GM18909 (cell line): ENCODE measurements around the gene TAS2R60.
"Not testable (repeated sequence)": the region's sequence is repeated elsewhere in the genome, so short reads cannot be mapped to it uniquely, and the experiment has no call there.

Experiments used
- ATAC-seq: cut with Tn5 transposase; IDR thresholded peaks from one replicate; pipeline ENCODE4 v1.9.1; 2021; ENCODE audit warnings: mild to moderate bottlenecking; ENCODE audit not compliant: unreplicated experiment, poor library complexity

Gene TAS2R60

DNA sequence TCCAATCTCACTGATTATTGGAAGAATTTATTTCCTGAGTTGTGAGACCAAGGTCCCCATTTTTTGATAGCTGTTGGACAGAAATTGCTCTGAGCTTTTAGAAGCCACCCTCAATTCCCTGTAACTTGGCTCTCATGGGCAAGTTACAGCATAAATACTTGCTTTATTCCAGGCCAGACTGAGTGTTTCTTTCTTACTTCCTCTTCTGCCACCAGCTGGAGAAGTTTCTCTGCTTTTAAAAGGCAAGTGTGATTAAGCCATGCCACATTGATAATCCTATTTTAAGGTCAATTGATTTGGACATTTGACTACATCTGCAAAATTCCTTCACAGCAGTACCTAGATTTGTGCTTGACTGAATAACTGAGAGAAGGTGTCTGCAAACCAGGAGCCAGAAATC is 20.3 kb downstream of the TAS2R60 start:
- no peak for ATAC-seq

DNA sequence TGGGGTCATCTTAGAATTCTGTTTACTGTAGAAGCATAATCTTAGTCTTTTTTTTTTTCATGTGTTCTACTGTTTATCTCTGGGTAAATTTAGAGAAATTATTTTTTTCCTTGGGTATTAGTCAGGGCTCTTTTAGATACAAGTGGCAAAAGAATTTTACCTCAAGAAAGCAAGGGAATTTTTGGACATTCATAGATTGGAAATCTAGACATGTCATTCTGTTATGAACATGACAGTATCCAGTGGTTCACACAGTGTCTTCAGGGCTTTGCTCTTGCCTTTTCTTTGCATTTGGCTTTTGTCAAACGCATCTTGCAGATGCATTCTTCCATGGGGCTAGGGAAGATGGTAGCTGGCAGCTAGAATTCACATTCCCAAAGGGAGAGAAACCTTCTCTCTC is 20.7 kb downstream of the TAS2R60 start:
- ATAC-seq: no peak

DNA sequence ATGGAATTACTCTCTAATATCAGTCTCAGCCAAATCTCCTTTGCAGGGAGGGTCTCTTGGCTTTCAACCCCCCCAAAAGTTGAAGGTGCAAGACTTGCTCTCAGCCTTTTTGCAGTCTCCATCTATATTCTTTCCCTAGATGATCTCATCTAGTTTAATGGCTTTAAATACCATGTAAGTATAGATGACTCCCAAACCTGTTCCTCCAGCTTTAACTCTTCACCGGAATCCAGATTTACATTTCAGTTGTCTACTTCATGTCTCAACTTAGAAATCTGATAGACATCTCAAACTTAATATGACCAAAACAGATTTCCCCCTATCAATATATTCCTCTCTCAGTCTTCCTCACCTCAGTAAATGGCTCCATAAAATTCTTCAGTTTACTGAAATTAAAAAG is 24.5 kb downstream of the TAS2R60 start:
- no peak for ATAC-seq

- ATAC-seq: not testable (repeated sequence)
Measured at GRCh38 chr7:143472071-143472689, 28.9 kb downstream of the TAS2R60 start.

DNA sequence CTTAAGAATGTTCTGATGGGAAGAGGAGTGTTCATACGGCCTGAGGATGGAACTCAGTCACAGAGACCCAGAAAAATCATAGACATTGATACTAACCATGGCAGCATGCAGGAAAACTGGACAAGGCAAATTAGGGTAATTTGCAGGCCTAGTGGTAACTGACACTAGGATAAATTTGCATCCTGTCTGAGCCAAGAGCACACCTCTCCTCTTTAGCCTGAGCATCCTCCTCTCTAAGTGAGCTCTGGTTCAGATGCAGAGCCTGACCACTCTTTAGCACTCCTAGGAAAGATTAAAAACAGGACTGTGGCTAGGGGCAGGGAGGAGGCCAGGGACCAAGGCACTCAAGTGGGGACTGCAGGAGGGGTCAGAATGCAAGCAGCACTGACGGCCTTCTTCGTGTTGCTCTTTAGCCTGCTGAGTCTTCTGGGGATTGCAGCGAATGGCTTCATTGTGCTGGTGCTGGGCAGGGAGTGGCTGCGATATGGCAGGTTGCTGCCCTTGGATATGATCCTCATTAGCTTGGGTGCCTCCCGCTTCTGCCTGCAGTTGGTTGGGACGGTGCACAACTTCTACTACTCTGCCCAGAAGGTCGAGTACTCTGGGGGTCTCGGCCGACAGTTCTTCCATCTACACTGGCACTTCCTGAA is 34.4 kb downstream of the TAS2R60 start, which contains the start of gene TAS2R41:
TAS2R41 (plus strand) TSS at position 373 of the 650 bp plus-strand sequence; CDS start at position 373, 0 bp downstream.
- ATAC-seq: no peak

- no peak for ATAC-seq
Measured at GRCh38 chr7:143479055-143479766, 36.0 kb downstream of the TAS2R60 start.

GRCh38 chr7:143480501-143480900 is 37.2 kb downstream of the TAS2R60 start:
- no peak for ATAC-seq

- ATAC-seq: no peak
Measured at GRCh38 chr7:143484119-143484518, 40.9 kb downstream of the TAS2R60 start.

GRCh38 chr7:143485094-143485493 is 41.8 kb downstream of the TAS2R60 start:
- no peak for ATAC-seq

DNA sequence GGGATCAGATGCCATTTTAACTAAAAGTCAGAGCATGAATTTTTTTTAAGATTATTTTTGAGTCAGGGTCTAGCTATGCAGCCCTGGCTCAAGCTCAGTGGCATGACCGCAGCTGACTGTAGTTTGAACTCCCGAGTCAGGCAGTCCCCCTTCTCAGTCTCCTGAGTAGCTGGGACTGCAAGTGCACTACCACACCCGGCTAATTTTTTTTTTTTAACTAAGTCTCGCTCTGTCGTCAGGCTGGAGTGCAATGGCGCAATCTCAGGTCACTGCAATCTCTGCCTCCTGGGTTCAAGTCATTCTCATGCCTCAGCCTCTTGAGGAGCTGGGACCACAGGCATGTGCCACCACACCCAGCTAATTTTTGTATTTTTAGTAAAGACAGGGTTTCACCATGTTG is 42.2 kb downstream of the TAS2R60 start:
- no peak for ATAC-seq

- not testable (repeated sequence) for ATAC-seq
Measured at GRCh38 chr7:143486266-143486665, 43.0 kb downstream of the TAS2R60 start.

- ATAC-seq: no peak
Measured at GRCh38 chr7:143487061-143487460, 43.8 kb downstream of the TAS2R60 start.

- no peak for ATAC-seq
Measured at GRCh38 chr7:143487566-143487965, 44.3 kb downstream of the TAS2R60 start.

- ATAC-seq: no peak
Measured at GRCh38 chr7:143490717-143491306, 47.6 kb downstream of the TAS2R60 start.

GRCh38 chr7:143492043-143492471 is 48.8 kb downstream of the TAS2R60 start:
- no peak for ATAC-seq

DNA sequence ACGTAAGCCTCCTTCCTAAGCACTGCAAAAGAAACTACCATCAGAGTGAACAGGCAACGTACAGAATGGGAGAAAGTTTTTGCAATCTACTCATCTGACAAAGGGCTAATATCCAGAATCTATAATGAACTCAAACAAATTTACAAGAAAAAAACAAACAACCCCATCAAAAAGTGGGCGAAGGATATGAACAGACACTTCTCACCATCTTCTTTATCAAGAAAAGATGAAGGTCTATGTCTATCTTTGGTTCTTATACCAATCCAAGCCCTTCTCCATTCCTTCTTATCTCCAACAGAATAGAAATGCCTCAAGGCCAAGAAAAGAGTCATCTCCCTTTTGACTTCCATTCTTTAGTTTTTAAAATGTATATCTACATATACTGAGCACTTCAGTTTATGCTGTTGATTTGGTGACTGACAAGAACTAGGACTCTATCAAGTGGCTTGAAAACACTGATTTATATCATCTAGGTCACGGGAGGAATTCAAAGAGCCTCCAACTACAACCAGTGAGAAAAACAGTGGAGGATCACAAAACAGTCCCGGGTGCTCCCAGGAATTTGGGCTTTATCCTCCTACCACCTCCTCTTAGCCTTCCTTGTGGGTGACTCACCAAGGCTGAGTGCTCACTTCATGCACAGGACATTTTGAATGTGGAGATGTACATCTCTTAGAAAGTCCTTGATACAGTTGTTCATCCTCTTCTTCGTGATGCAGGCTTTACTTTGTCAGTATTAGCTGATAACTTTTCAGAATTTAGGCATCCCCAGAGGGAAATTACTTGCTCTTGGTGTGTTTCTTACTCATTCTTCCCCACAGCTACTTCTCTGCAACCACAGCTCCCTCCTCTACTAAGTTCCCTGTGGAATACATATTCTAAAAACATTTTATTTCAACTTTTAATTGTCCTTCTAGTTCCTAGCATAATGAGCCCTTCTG is 49.8 kb downstream of the TAS2R60 start:
- no peak for ATAC-seq

DNA sequence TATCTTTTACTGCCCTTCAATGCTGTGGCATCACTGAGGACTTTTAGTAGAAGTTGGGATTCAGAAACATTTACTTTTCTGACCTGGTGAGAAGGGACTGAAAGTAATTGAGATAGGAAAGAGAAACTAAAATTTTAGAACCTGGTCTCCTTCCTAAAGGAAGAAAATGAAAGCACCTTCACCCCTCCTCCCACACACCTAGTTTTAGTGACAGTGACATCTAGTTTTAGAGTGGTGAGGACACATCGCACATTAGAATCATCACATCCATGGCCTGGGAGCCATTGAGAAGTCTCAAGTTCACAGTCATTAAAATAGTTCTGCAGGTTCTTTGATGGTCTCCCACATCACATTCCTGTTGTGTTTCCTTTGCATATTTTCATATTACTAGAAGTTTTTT is 50.5 kb downstream of the TAS2R60 start:
- ATAC-seq: no peak
